Activated T-helper 1 cell treated with anti-CD3 and anti-CD28 coated beads, Interleukin-12 subunit alpha, Interleukin-12 subunit beta, Interleukin-2, Interleukin-4 antibody, amounts not matched to agents 30 ng/mL and 10 ng/mL and 1 ng/mL, durations not matched to agents 14 hours and 24 hours and 36 hours (primary cell): ENCODE data around the gene RAB22A. TPM values are rescaled to one million over a fixed set of nuclear protein-coding genes. Genes with fewer than 3 reads are reported as not detected.

ENCODE experiments used
- DNase-seq: peaks from one replicate; pipeline ENCODE4 v3.0.0; 2021; ENCODE audit warnings: low spot score
- H3K27ac Mint-ChIP-seq: one replicate; pipeline ENCODE4 v1.8.0; 2021; ENCODE audit warnings: mild to moderate bottlenecking, mixed read lengths
- H3K27me3 Mint-ChIP-seq: one replicate; pipeline ENCODE4 v1.8.0; 2022; ENCODE audit warnings: mild to moderate bottlenecking, moderate library complexity, mixed read lengths; ENCODE audit not compliant: insufficient read depth
- H3K36me3 Mint-ChIP-seq: one replicate; pipeline ENCODE4 v1.8.0; 2021; ENCODE audit warnings: low read depth, mixed read lengths
- H3K4me1 Mint-ChIP-seq: one replicate; pipeline ENCODE4 v1.8.0; 2021; ENCODE audit warnings: low read depth, mixed read lengths
- H3K4me3 Mint-ChIP-seq: one replicate; pipeline ENCODE4 v1.8.0; 2021; ENCODE audit warnings: mild to moderate bottlenecking, moderate library complexity, mixed read lengths
- H3K9me3 Mint-ChIP-seq: one replicate; pipeline ENCODE4 v1.8.0; 2021; ENCODE audit warnings: mixed read lengths
- intact Hi-C: fragments of 100-400 bp; cut with micrococcal nuclease; formaldehyde crosslinking; loops from one replicate; pipeline ENCODE4 v1.15.1; 2024
- total RNA-seq: library from RNA; stranded (reverse); gene quantifications from 2 replicates; pipeline ENCODE4 v1.2.3, GENCODE V29; 2022

Gene RAB22A
- total RNA-seq, 1 donor from 2014 or later = 16.9 TPM

GRCh38 chr20:58286729-58287128, 22.8 kb upstream of the RAB22A start:
- H3K4me1 Mint-ChIP-seq = peaks cover 33% of the 10 kb centered on the region
- no peak for DNase-seq
- intact Hi-C loops = no loop called here
- H3K36me3 Mint-ChIP-seq = peaks cover 34% of the 10 kb centered on the region
- H3K4me3 Mint-ChIP-seq = no peak overlapping the region
- H3K9me3 Mint-ChIP-seq = no peaks in the 10 kb centered on the region
- H3K27me3 Mint-ChIP-seq = no peaks in the 10 kb centered on the region
- H3K27ac Mint-ChIP-seq = no peak overlapping the region

- intact Hi-C loops = no loop called here
- Mint-ChIP-seq H3K36me3 (peaks cover 34% of the 10 kb centered on the region), H3K27ac (peak overlapping the region; percentile 67), H3K27me3 (no peaks in the 10 kb centered on the region), H3K4me1 (peaks cover 27% of the 10 kb centered on the region), H3K9me3 (no peaks in the 10 kb centered on the region), H3K4me3 (no peak overlapping the region)
- DNase-seq = no peak
These were observed 21.9 kb upstream of the RAB22A start for GRCh38 chr20:58287638-58288037.

GRCh38 chr20:58289143-58289542, 20.4 kb upstream of the RAB22A start:
- intact Hi-C loops = no loop called here
- peaks cover 33% of the 10 kb centered on the region for H3K36me3 Mint-ChIP-seq
- no peaks in the 10 kb centered on the region for H3K27me3 Mint-ChIP-seq
- no peak for DNase-seq
- H3K9me3 Mint-ChIP-seq = no peaks in the 10 kb centered on the region
- H3K4me1 Mint-ChIP-seq = peaks cover 21% of the 10 kb centered on the region
- no peak overlapping the region for H3K4me3 Mint-ChIP-seq
- H3K27ac Mint-ChIP-seq = no peak overlapping the region

- intact Hi-C loops = no loop called here
- Mint-ChIP-seq H3K36me3 (peaks cover 11% of the 10 kb centered on the region), H3K4me3 (no peak overlapping the region), H3K27me3 (no peaks in the 10 kb centered on the region), H3K9me3 (no peaks in the 10 kb centered on the region), H3K27ac (no peak overlapping the region), H3K4me1 (peaks cover 17% of the 10 kb centered on the region)
- DNase-seq = no peak
These were observed 16.1 kb upstream of the RAB22A start for GRCh38 chr20:58293453-58293852.

- Mint-ChIP-seq H3K4me1 (peaks cover 17% of the 10 kb centered on the region), H3K36me3 (peaks cover 10% of the 10 kb centered on the region), H3K9me3 (no peaks in the 10 kb centered on the region), H3K27me3 (no peaks in the 10 kb centered on the region), H3K4me3 (no peak overlapping the region), H3K27ac (no peak overlapping the region)
- DNase-seq = no peak
- intact Hi-C loops = no loop called here
These were observed 14.7 kb upstream of the RAB22A start for GRCh38 chr20:58294497-58295455.

GRCh38 chr20:58296051-58296837, 13.3 kb upstream of the RAB22A start:
- Mint-ChIP-seq H3K4me3 (no peak overlapping the region), H3K36me3 (peaks cover 16% of the 10 kb centered on the region)
- intact Hi-C loops = no loop called here

GRCh38 chr20:58297394-58297793, 12.1 kb upstream of the RAB22A start:
- DNase-seq = no peak
- intact Hi-C loops = no loop called here
- no peaks in the 10 kb centered on the region for H3K9me3 Mint-ChIP-seq
- peaks cover 17% of the 10 kb centered on the region for H3K4me1 Mint-ChIP-seq
- H3K27ac Mint-ChIP-seq = no peak overlapping the region
- no peak overlapping the region for H3K4me3 Mint-ChIP-seq
- no peaks in the 10 kb centered on the region for H3K27me3 Mint-ChIP-seq
- H3K36me3 Mint-ChIP-seq = peaks cover 19% of the 10 kb centered on the region

More at GRCh38 chr20:58296051-58296837, 13.3 kb upstream of the RAB22A start:
- Mint-ChIP-seq H3K27ac (no peak overlapping the region), H3K9me3 (no peaks in the 10 kb centered on the region), H3K4me1 (peaks cover 17% of the 10 kb centered on the region), H3K27me3 (no peaks in the 10 kb centered on the region)
- no peak for DNase-seq

GRCh38 chr20:58300321-58300720, 9.2 kb upstream of the RAB22A start:
- DNase-seq = no peak
- intact Hi-C loops = no loop called here
- Mint-ChIP-seq H3K4me3 (no peak overlapping the region), H3K27ac (no peak overlapping the region), H3K27me3 (no peaks in the 10 kb centered on the region), H3K4me1 (peaks cover 34% of the 10 kb centered on the region), H3K36me3 (peaks cover 28% of the 10 kb centered on the region), H3K9me3 (no peaks in the 10 kb centered on the region)

- peaks cover 45% of the 10 kb centered on the region for H3K4me1 Mint-ChIP-seq
- H3K4me3 Mint-ChIP-seq = no peak overlapping the region
- peak overlapping the region; percentile 3 for H3K27ac Mint-ChIP-seq
- H3K36me3 Mint-ChIP-seq = peaks cover 32% of the 10 kb centered on the region
- H3K27me3 Mint-ChIP-seq = no peaks in the 10 kb centered on the region
- intact Hi-C loops = no loop called here
- no peak for DNase-seq
- no peaks in the 10 kb centered on the region for H3K9me3 Mint-ChIP-seq
These were observed 6.0 kb upstream of the RAB22A start for GRCh38 chr20:58303547-58303946.

- Mint-ChIP-seq H3K27ac (peak overlapping the region; percentile 88), H3K27me3 (no peaks in the 10 kb centered on the region), H3K4me1 (peaks cover 46% of the 10 kb centered on the region), H3K9me3 (no peaks in the 10 kb centered on the region), H3K4me3 (peak overlapping the region; percentile 19), H3K36me3 (peaks cover 29% of the 10 kb centered on the region)
- no peak for DNase-seq
- intact Hi-C loops = loop anchor here (5.0 kb wide), 3 partner anchors 53 to 857 kb away; partner anchors contain the start of gene ZNF831
These were observed 4.5 kb upstream of the RAB22A start for GRCh38 chr20:58305061-58305460.

- no peaks in the 10 kb centered on the region for H3K27me3 Mint-ChIP-seq
- H3K36me3 Mint-ChIP-seq = peaks cover 28% of the 10 kb centered on the region
- H3K27ac Mint-ChIP-seq = peak overlapping the region; percentile 88
- peak; percentile 73 for DNase-seq
- no peaks in the 10 kb centered on the region for H3K9me3 Mint-ChIP-seq
- H3K4me1 Mint-ChIP-seq = peaks cover 59% of the 10 kb centered on the region
- intact Hi-C loops = loop anchor here (1.0 to 5.0 kb wide), 8 partner anchors 34 to 856 kb away; partner anchors contain the start of genes NELFCD and ZNF831
- peak overlapping the region; percentile 75 for H3K4me3 Mint-ChIP-seq
These were observed 2.9 kb upstream of the RAB22A start for GRCh38 chr20:58306421-58307261.

GRCh38 chr20:58307270-58307669, 2.2 kb upstream of the RAB22A start:
- H3K27me3 Mint-ChIP-seq = no peaks in the 10 kb centered on the region
- H3K4me1 Mint-ChIP-seq = peaks cover 60% of the 10 kb centered on the region
- peaks cover 26% of the 10 kb centered on the region for H3K36me3 Mint-ChIP-seq
- H3K27ac Mint-ChIP-seq = peak overlapping the region; percentile 88
- H3K9me3 Mint-ChIP-seq = no peaks in the 10 kb centered on the region
- no peak for DNase-seq
- intact Hi-C loops = loop anchor here (1.0 to 5.0 kb wide), 7 partner anchors 46 to 855 kb away; partner anchors contain the start of genes NELFCD and ZNF831
- H3K4me3 Mint-ChIP-seq = peak overlapping the region; percentile 75
